Right forelimb (tissue), 1 donor: ENCODE measurements around the gene RIPK4.

Source experiments
- DNase-seq: peaks from one replicate; pipeline ENCODE4 v3.0.0-alpha.2; 2018

Gene RIPK4

GRCh38 chr21:41766883-41767605, at the start of gene RIPK4:
RIPK4 (minus strand) TSS chr21:41767052; CDS start chr21:41767041, 11 bp downstream.
- DNase-seq: no peak

GRCh38 chr21:41815652-41816582, 49.1 kb upstream of the RIPK4 start:
- no peak for DNase-seq

- peak; percentile 0 for DNase-seq
These were observed 46.4 kb upstream of the RIPK4 start for GRCh38 chr21:41813226-41813625.

GRCh38 chr21:41812679-41813078, 45.8 kb upstream of the RIPK4 start:
- DNase-seq: peak; percentile 25

GRCh38 chr21:41810597-41810932, 43.7 kb upstream of the RIPK4 start:
- no peak for DNase-seq

GRCh38 chr21:41809891-41810596, 43.2 kb upstream of the RIPK4 start:
- DNase-seq: peak; percentile 15

- no peak for DNase-seq
These were observed 42.0 kb upstream of the RIPK4 start for GRCh38 chr21:41808846-41809245.

- no peak for DNase-seq
These were observed 41.2 kb upstream of the RIPK4 start for GRCh38 chr21:41808094-41808493.

GRCh38 chr21:41806773-41807172, 39.9 kb upstream of the RIPK4 start:
- no peak for DNase-seq

GRCh38 chr21:41805643-41806042, 38.8 kb upstream of the RIPK4 start:
- DNase-seq: no peak

GRCh38 chr21:41805038-41805437, 38.2 kb upstream of the RIPK4 start:
- DNase-seq: no peak

- no peak for DNase-seq
These were observed 37.5 kb upstream of the RIPK4 start for GRCh38 chr21:41804381-41804780.

- no peak for DNase-seq
These were observed 36.5 kb upstream of the RIPK4 start for GRCh38 chr21:41803316-41803715.

- DNase-seq: no peak
These were observed 35.8 kb upstream of the RIPK4 start for GRCh38 chr21:41802684-41803083.

GRCh38 chr21:41802198-41802584, 35.3 kb upstream of the RIPK4 start:
- DNase-seq: no peak

- no peak for DNase-seq
These were observed 34.7 kb upstream of the RIPK4 start for GRCh38 chr21:41801321-41802197.

- no peak for DNase-seq
These were observed 33.8 kb upstream of the RIPK4 start for GRCh38 chr21:41800425-41801320.

GRCh38 chr21:41799763-41800162, 32.9 kb upstream of the RIPK4 start:
- no peak for DNase-seq

- DNase-seq: no peak
These were observed 31.5 kb upstream of the RIPK4 start for GRCh38 chr21:41798326-41798725.

GRCh38 chr21:41796476-41797080, 29.7 kb upstream of the RIPK4 start:
- no peak for DNase-seq

- DNase-seq: no peak
These were observed 28.9 kb upstream of the RIPK4 start for GRCh38 chr21:41795726-41796125.
